SHP77 (cell line): ENCODE measurements around the gene UBTFL1.
"Not testable (repeated sequence)": the region's sequence is repeated elsewhere in the genome, so short reads cannot be mapped to it uniquely, and the experiment has no call there.

Source experiments
- DNase-seq, 2 experiments: peaks; one replicate each; lab custom pipeline; 2025; lab: John Stamatoyannopoulos, UW

Gene UBTFL1

GRCh38 chr11:90085650-90086049, at the start of gene UBTFL1:
Gene UBTFL1 (plus strand): TSS chr11:90085950. CDS start chr11:90085950, 0 bp downstream.
- DNase-seq: not testable (repeated sequence)

GRCh38 chr11:90051591-90052209, 34.0 kb upstream of the UBTFL1 start:
- DNase-seq: not testable (repeated sequence)

GRCh38 chr11:90052311-90052710, 33.4 kb upstream of the UBTFL1 start:
- not testable (repeated sequence) for DNase-seq

GRCh38 chr11:90053545-90053944, 32.2 kb upstream of the UBTFL1 start:
- not testable (repeated sequence) for DNase-seq

- DNase-seq: not testable (repeated sequence)
These were observed 3.0 kb downstream of the UBTFL1 start for GRCh38 chr11:90088731-90089130.

- DNase-seq: not testable (repeated sequence)
These were observed 9.6 kb downstream of the UBTFL1 start for GRCh38 chr11:90095230-90095924.

- DNase-seq: not testable (repeated sequence)
These were observed 12.5 kb downstream of the UBTFL1 start for GRCh38 chr11:90098261-90098660.

GRCh38 chr11:90100431-90100830, 14.7 kb downstream of the UBTFL1 start:
- DNase-seq: no peak

- DNase-seq: no peak
These were observed 27.8 kb downstream of the UBTFL1 start for GRCh38 chr11:90113541-90113940.

- no peak for DNase-seq
These were observed 34.4 kb downstream of the UBTFL1 start for GRCh38 chr11:90120191-90120590.

GRCh38 chr11:90124371-90124770, 38.6 kb downstream of the UBTFL1 start:
- no peak for DNase-seq

GRCh38 chr11:90124946-90125345, 39.2 kb downstream of the UBTFL1 start:
- no peak for DNase-seq

- DNase-seq: no peak
These were observed 48.1 kb downstream of the UBTFL1 start for GRCh38 chr11:90133560-90134477.

- DNase-seq: no peak
These were observed 48.8 kb downstream of the UBTFL1 start, which contains the start of gene NAALAD2 for GRCh38 chr11:90134478-90135003. Gene NAALAD2 (plus strand): TSS chr11:90134663. CDS start chr11:90134759, 96 bp downstream.

- DNase-seq: no peak
These were observed 49.3 kb downstream of the UBTFL1 start for GRCh38 chr11:90135016-90135415.
